Measurements from ENCODE around the gene SEMA3A.

- no peak for TF ChIP-seq CSRNP3 (CRISPR knock-in tag; IDR thresholded peaks at IDR 0.05)
- TF ChIP-seq, protein P1, sequence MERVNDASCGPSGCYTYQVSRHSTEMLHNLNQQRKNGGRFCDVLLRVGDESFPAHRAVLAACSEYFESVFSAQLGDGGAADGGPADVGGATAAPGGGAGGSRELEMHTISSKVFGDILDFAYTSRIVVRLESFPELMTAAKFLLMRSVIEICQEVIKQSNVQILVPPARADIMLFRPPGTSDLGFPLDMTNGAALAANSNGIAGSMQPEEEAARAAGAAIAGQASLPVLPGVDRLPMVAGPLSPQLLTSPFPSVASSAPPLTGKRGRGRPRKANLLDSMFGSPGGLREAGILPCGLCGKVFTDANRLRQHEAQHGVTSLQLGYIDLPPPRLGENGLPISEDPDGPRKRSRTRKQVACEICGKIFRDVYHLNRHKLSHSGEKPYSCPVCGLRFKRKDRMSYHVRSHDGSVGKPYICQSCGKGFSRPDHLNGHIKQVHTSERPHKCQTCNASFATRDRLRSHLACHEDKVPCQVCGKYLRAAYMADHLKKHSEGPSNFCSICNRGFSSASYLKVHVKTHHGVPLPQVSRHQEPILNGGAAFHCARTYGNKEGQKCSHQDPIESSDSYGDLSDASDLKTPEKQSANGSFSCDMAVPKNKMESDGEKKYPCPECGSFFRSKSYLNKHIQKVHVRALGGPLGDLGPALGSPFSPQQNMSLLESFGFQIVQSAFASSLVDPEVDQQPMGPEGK (CRISPR knock-in tag; IDR thresholded peaks at IDR 0.05; ENCODE audit: borderline replicate concordance): no peak
- TF ChIP-seq ZFP30 (CRISPR knock-in tag; IDR thresholded peaks at IDR 0.05): no peak
- TF ChIP-seq SNAI2 (CRISPR knock-in tag; IDR thresholded peaks at IDR 0.05): no peak
- no peak for TF ChIP-seq ISL1 (CRISPR knock-in tag; IDR thresholded peaks at IDR 0.05)
- no peak for TF ChIP-seq ZFP3 (CRISPR knock-in tag; IDR thresholded peaks at IDR 0.05)
- TF ChIP-seq CSDC2 (CRISPR knock-in tag; IDR thresholded peaks at IDR 0.05): no peak
- TF ChIP-seq, protein P2, sequence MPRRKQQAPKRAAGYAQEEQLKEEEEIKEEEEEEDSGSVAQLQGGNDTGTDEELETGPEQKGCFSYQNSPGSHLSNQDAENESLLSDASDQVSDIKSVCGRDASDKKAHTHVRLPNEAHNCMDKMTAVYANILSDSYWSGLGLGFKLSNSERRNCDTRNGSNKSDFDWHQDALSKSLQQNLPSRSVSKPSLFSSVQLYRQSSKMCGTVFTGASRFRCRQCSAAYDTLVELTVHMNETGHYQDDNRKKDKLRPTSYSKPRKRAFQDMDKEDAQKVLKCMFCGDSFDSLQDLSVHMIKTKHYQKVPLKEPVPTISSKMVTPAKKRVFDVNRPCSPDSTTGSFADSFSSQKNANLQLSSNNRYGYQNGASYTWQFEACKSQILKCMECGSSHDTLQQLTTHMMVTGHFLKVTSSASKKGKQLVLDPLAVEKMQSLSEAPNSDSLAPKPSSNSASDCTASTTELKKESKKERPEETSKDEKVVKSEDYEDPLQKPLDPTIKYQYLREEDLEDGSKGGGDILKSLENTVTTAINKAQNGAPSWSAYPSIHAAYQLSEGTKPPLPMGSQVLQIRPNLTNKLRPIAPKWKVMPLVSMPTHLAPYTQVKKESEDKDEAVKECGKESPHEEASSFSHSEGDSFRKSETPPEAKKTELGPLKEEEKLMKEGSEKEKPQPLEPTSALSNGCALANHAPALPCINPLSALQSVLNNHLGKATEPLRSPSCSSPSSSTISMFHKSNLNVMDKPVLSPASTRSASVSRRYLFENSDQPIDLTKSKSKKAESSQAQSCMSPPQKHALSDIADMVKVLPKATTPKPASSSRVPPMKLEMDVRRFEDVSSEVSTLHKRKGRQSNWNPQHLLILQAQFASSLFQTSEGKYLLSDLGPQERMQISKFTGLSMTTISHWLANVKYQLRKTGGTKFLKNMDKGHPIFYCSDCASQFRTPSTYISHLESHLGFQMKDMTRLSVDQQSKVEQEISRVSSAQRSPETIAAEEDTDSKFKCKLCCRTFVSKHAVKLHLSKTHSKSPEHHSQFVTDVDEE (CRISPR knock-in tag; IDR thresholded peaks at IDR 0.05): no peak
- TF ChIP-seq, protein P3, sequence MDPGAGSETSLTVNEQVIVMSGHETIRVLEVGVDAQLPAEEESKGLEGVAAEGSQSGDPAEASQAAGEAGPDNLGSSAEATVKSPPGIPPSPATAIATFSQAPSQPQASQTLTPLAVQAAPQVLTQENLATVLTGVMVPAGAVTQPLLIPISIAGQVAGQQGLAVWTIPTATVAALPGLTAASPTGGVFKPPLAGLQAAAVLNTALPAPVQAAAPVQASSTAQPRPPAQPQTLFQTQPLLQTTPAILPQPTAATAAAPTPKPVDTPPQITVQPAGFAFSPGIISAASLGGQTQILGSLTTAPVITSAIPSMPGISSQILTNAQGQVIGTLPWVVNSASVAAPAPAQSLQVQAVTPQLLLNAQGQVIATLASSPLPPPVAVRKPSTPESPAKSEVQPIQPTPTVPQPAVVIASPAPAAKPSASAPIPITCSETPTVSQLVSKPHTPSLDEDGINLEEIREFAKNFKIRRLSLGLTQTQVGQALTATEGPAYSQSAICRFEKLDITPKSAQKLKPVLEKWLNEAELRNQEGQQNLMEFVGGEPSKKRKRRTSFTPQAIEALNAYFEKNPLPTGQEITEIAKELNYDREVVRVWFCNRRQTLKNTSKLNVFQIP (CRISPR knock-in tag; IDR thresholded peaks at IDR 0.05; ENCODE audit: borderline replicate concordance, low read depth): no peak
- no peak for TF ChIP-seq OSR1 (CRISPR knock-in tag; IDR thresholded peaks at IDR 0.05)
Measured at GRCh38 chr7:84123965-84124547, 70.5 kb downstream of the SEMA3A start.
